GM21786 (cell line): ENCODE results near the gene ALDH1A1.

ENCODE experiments used
- ATAC-seq: cut with Tn5 transposase; IDR thresholded peaks from one replicate; pipeline ENCODE4 v1.9.1; 2021; ENCODE audit not compliant: unreplicated experiment

ALDH1A1 gene

GRCh38 chr9:72858089-72858912, 94.6 kb downstream of the ALDH1A1 start:
- ATAC-seq: no peak

- no peak for ATAC-seq
These were observed 95.2 kb downstream of the ALDH1A1 start for GRCh38 chr9:72857624-72857996.

- ATAC-seq: peak; percentile 53
These were observed 95.8 kb downstream of the ALDH1A1 start for GRCh38 chr9:72856972-72857623.

GRCh38 chr9:72855890-72856523, 96.8 kb downstream of the ALDH1A1 start:
- ATAC-seq: no peak

- no peak for ATAC-seq
These were observed 97.5 kb downstream of the ALDH1A1 start for GRCh38 chr9:72855321-72855720.
